Gastroesophageal sphincter (tissue), 3 donors: ENCODE data around the gene TXK.

Experiments used
- CTCF ChIP-seq, 4 experiments: fragments of 200-600 bp in 2 of 4; fragments of 450-650 bp in 2 of 4; sonication (generic) in 1 of 4; IDR thresholded peaks; one replicate each; pipeline ENCODE4 v1.5.1; 2017 to 2019; ENCODE audit warnings: antibody characterized with exemption in 4 of 4, mild to moderate bottlenecking in 2 of 4, moderate library complexity in 2 of 4
- EP300 ChIP-seq: sonication (generic); formaldehyde crosslinking; IDR thresholded peaks from one replicate; pipeline ENCODE4 v1.6.1; 2017; ENCODE audit warnings: antibody characterized with exemption, mild to moderate bottlenecking
- POLR2A ChIP-seq, 2 donors: fragments of 450-650 bp; IDR thresholded peaks; one replicate each; pipeline ENCODE4 v1.6.1; 2017; ENCODE audit warnings: antibody characterized with exemption in 2 of 2, mild to moderate bottlenecking in 2 of 2, moderate library complexity in 1 of 2
- POLR2AphosphoS5 ChIP-seq: sonication (generic); formaldehyde crosslinking; IDR thresholded peaks from one replicate; pipeline ENCODE4 v1.6.1; 2017; ENCODE audit warnings: antibody characterized with exemption

- TF ChIP-seq POLR2A (IDR thresholded peaks at IDR 0.05) (no peak), CTCF (IDR thresholded peaks at IDR 0.05) (peak in 1 of 4 experiments; percentile 9), EP300 (no peak), POLR2AphosphoS5 (no peak)
Measured at GRCh38 chr4:48033825-48034413, 100.1 kb downstream of the TXK start.
